Effector memory CD4-positive, alpha-beta T cell (primary cell): ENCODE measurements around the gene MAML2.
A peak's percentile ranks its signal among the peaks of the same experiment; 100 is the strongest.

Source experiments
- DNase-seq, 3 donors: peaks; one replicate each; pipeline ENCODE4 v3.0.0-alpha.2; 2020
- H3K27ac ChIP-seq: 2 replicates; pipeline ENCODE4 v1.7.0; 2013; ENCODE audit warnings: mild to moderate bottlenecking, low read length, moderate library complexity; ENCODE audit not compliant: insufficient read depth, poor library complexity, severe bottlenecking
- H3K27me3 ChIP-seq: replicated peaks from 2 replicates; pipeline ENCODE4 v1.7.0; 2013; ENCODE audit warnings: mild to moderate bottlenecking, low read length; ENCODE audit not compliant: insufficient read depth, control insufficient read depth, poor library complexity, severe bottlenecking
- H3K36me3 ChIP-seq: 2 replicates; pipeline ENCODE4 v1.7.0; 2013; ENCODE audit warnings: mild to moderate bottlenecking, low read length, moderate library complexity; ENCODE audit not compliant: control insufficient read depth, insufficient read depth
- H3K4me1 ChIP-seq: 2 replicates; pipeline ENCODE4 v1.7.0; 2013; ENCODE audit warnings: low read length, mild to moderate bottlenecking; ENCODE audit not compliant: control insufficient read depth, insufficient read depth, poor library complexity, severe bottlenecking
- H3K4me3 ChIP-seq: 2 replicates; pipeline ENCODE4 v1.7.0; 2013; ENCODE audit warnings: low read length, low read depth, mild to moderate bottlenecking; ENCODE audit not compliant: insufficient read depth, poor library complexity, severe bottlenecking
- H3K9me3 ChIP-seq: 2 replicates; pipeline ENCODE4 v1.7.0; 2013; ENCODE audit warnings: mild to moderate bottlenecking, low read length, moderate library complexity; ENCODE audit not compliant: control insufficient read depth

Gene MAML2

GRCh38 chr11:96105197-96105895 lies 237.6 kb downstream of the MAML2 start:
- no peaks in the 10 kb centered on the region for H3K27me3 ChIP-seq
- H3K4me3 ChIP-seq, result no peak overlapping the region
- no peaks in the 10 kb centered on the region for H3K9me3 ChIP-seq
- H3K4me1 ChIP-seq, result peaks cover 6% of the 10 kb centered on the region
- peak overlapping the region; percentile 44 for H3K27ac ChIP-seq
- DNase-seq, result no peak
- H3K36me3 ChIP-seq, result no peaks in the 10 kb centered on the region

- Histone ChIP-seq H3K4me3 (no peak overlapping the region), H3K27me3 (no peaks in the 10 kb centered on the region), H3K9me3 (no peaks in the 10 kb centered on the region), H3K4me1 (peaks cover 6% of the 10 kb centered on the region), H3K27ac (no peak overlapping the region), H3K36me3 (no peaks in the 10 kb centered on the region)
- DNase-seq, result no peak
Observed at GRCh38 chr11:96104496-96104895, 238.5 kb downstream of the MAML2 start.

GRCh38 chr11:96103721-96104120 lies 239.3 kb downstream of the MAML2 start:
- no peak overlapping the region for H3K27ac ChIP-seq

GRCh38 chr11:96103102-96103501 lies 239.9 kb downstream of the MAML2 start:
- Histone ChIP-seq H3K4me3 (no peak overlapping the region), H3K4me1 (peaks cover 6% of the 10 kb centered on the region), H3K27ac (no peak overlapping the region), H3K27me3 (no peaks in the 10 kb centered on the region), H3K36me3 (no peaks in the 10 kb centered on the region), H3K9me3 (no peaks in the 10 kb centered on the region)
- DNase-seq, result no peak

More at GRCh38 chr11:96103721-96104120, 239.3 kb downstream of the MAML2 start:
- no peaks in the 10 kb centered on the region for H3K36me3 ChIP-seq
- H3K4me3 ChIP-seq, result no peak overlapping the region
- no peaks in the 10 kb centered on the region for H3K27me3 ChIP-seq
- DNase-seq, result no peak
- peaks cover 6% of the 10 kb centered on the region for H3K4me1 ChIP-seq
- H3K9me3 ChIP-seq, result no peaks in the 10 kb centered on the region

- Histone ChIP-seq H3K36me3 (no peaks in the 10 kb centered on the region), H3K4me1 (peaks cover 6% of the 10 kb centered on the region), H3K27ac (no peak overlapping the region), H3K4me3 (no peak overlapping the region), H3K9me3 (no peaks in the 10 kb centered on the region), H3K27me3 (no peaks in the 10 kb centered on the region)
- DNase-seq, result no peak
Observed at GRCh38 chr11:96102664-96103078, 240.3 kb downstream of the MAML2 start.

- Histone ChIP-seq H3K36me3 (no peaks in the 10 kb centered on the region), H3K9me3 (no peaks in the 10 kb centered on the region), H3K27me3 (no peaks in the 10 kb centered on the region), H3K4me1 (peaks cover 5% of the 10 kb centered on the region), H3K4me3 (no peak overlapping the region), H3K27ac (no peak overlapping the region)
- no peak for DNase-seq
Observed at GRCh38 chr11:96101146-96101545, 241.8 kb downstream of the MAML2 start.

GRCh38 chr11:96098511-96099241 lies 244.3 kb downstream of the MAML2 start:
- Histone ChIP-seq H3K9me3 (no peaks in the 10 kb centered on the region), H3K4me3 (no peak overlapping the region), H3K27ac (no peak overlapping the region), H3K4me1 (no peaks in the 10 kb centered on the region), H3K27me3 (no peaks in the 10 kb centered on the region), H3K36me3 (no peaks in the 10 kb centered on the region)
- no peak for DNase-seq

- Histone ChIP-seq H3K27ac (no peak overlapping the region), H3K36me3 (peaks cover 5% of the 10 kb centered on the region), H3K9me3 (no peaks in the 10 kb centered on the region), H3K4me1 (no peaks in the 10 kb centered on the region), H3K4me3 (no peak overlapping the region), H3K27me3 (no peaks in the 10 kb centered on the region)
- DNase-seq, result no peak
Observed at GRCh38 chr11:96097844-96098421, 245.1 kb downstream of the MAML2 start.

- H3K27me3 ChIP-seq, result no peaks in the 10 kb centered on the region
- no peak for DNase-seq
- no peaks in the 10 kb centered on the region for H3K4me1 ChIP-seq
- H3K36me3 ChIP-seq, result peaks cover 10% of the 10 kb centered on the region
- H3K27ac ChIP-seq, result no peak overlapping the region
- no peaks in the 10 kb centered on the region for H3K9me3 ChIP-seq
- no peak overlapping the region for H3K4me3 ChIP-seq
Observed at GRCh38 chr11:96096360-96096759, 246.6 kb downstream of the MAML2 start.

- Histone ChIP-seq H3K27ac (no peak overlapping the region), H3K9me3 (no peaks in the 10 kb centered on the region), H3K36me3 (peaks cover 10% of the 10 kb centered on the region), H3K27me3 (no peaks in the 10 kb centered on the region), H3K4me3 (no peak overlapping the region), H3K4me1 (no peaks in the 10 kb centered on the region)
- DNase-seq, result no peak
Observed at GRCh38 chr11:96095884-96096303, 247.1 kb downstream of the MAML2 start.
